ENCODE measurements around the gene IGSF5. TPM values are rescaled to one million over a fixed set of nuclear protein-coding genes. Genes with fewer than 3 reads are reported as not detected.

Gene IGSF5
- total and polyA plus RNA-seq, 2 donors (not counting 1 experiment from before 2014, with no cell fraction given), result not detected

DNA sequence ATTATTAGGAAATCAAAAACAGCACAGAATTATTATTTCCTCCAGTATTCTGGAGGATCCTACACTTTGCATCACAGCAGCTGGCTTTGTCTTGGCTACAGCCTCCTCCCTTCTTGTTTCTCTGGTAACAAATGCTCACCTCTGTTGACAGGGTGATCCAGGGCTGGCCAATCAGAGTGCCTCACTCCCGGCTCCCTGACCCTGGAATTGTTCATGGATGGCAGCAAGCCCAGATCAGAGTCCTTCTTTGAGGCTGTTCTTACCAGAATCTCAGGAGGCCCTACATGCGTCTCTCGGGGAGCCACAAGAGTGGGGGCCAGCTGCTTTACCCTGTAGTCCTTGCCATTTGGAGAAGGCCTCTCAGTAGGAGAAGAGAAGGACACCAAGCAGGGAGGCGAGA lies 48.4 kb upstream of the IGSF5 start:
- intact Hi-C loops (cut with micrococcal nuclease), result no loop called here
- H3K4me1 Mint-ChIP-seq, result no peaks in the 10 kb centered on the region
- POLR2A ChIA-PET, result no interaction called here
- peaks cover 0 to 3% (median 0%) of the 10 kb centered on the region in 4 experiments for H3K27me3 ChIP-seq (replicated peaks in 1 of 4; ENCODE audit: control extremely low read depth in 1 of 4, control insufficient read depth in 3 of 4, insufficient read depth in 4 of 4, low read length in 3 of 4)
- no peak for DNase-seq
- H3K4me1 ChIP-seq (ENCODE audit: control insufficient read depth in 2 of 2, insufficient read depth in 2 of 2, low read length in 2 of 2), result no peaks in the 10 kb centered on the region
- no peak overlapping the region for H3K4me3 Mint-ChIP-seq
- no peak for ATAC-seq (ENCODE audit: low read depth)
- no peak overlapping the region for H2AFZ ChIP-seq (ENCODE audit: insufficient read depth, low read depth, low read length, poor library complexity, severe bottlenecking)
- no peak overlapping the region for H3K4me3 ChIP-seq (ENCODE audit: control extremely low read depth in 1 of 5, extremely low read depth in 1 of 5, insufficient read depth in 1 of 5, low read depth in 2 of 5, low read length in 4 of 5)
- no peaks in the 10 kb centered on the region for H3K9me3 ChIP-seq (ENCODE audit: control extremely low read depth in 1 of 3, control insufficient read depth in 2 of 3, insufficient read depth in 1 of 3, low read length in 2 of 3)
- no peaks in the 10 kb centered on the region for H3K27me3 Mint-ChIP-seq
- CTCF ChIA-PET, result no interaction called here
- 71% methylated on average over 4 of the region's 4 CpGs for WGBS (ENCODE audit: insufficient coverage)
- H3K9ac ChIP-seq (ENCODE audit: low read length), result no peak overlapping the region
- no peak overlapping the region for H3K27ac ChIP-seq (ENCODE audit: low read length in 2 of 2)
- H3K36me3 ChIP-seq (replicated peaks in 1 of 2; ENCODE audit: control extremely low read depth in 1 of 2, control insufficient read depth in 1 of 2, extremely low read depth in 1 of 2, insufficient read depth in 2 of 2, low read length in 1 of 2), result no peaks in the 10 kb centered on the region
- H3K9me3 Mint-ChIP-seq (ENCODE audit: insufficient read depth), result no peaks in the 10 kb centered on the region
- no peak overlapping the region for H3K4me2 ChIP-seq (replicated peaks; ENCODE audit: low read depth, low read length, poor library complexity, severe bottlenecking)
- TF ChIP-seq, protein P1, sequence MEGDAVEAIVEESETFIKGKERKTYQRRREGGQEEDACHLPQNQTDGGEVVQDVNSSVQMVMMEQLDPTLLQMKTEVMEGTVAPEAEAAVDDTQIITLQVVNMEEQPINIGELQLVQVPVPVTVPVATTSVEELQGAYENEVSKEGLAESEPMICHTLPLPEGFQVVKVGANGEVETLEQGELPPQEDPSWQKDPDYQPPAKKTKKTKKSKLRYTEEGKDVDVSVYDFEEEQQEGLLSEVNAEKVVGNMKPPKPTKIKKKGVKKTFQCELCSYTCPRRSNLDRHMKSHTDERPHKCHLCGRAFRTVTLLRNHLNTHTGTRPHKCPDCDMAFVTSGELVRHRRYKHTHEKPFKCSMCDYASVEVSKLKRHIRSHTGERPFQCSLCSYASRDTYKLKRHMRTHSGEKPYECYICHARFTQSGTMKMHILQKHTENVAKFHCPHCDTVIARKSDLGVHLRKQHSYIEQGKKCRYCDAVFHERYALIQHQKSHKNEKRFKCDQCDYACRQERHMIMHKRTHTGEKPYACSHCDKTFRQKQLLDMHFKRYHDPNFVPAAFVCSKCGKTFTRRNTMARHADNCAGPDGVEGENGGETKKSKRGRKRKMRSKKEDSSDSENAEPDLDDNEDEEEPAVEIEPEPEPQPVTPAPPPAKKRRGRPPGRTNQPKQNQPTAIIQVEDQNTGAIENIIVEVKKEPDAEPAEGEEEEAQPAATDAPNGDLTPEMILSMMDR (IDR thresholded peaks at IDR 0.05), result no peak
- no peak for TF ChIP-seq EZH2 (IDR thresholded peaks at IDR 0.05; ENCODE audit: borderline replicate concordance, insufficient read depth, low read depth, low read length, poor library complexity, severe bottlenecking)
- H3K79me2 ChIP-seq (ENCODE audit: control insufficient read depth, insufficient read depth, low read length), result no peaks in the 10 kb centered on the region
- H3K27ac Mint-ChIP-seq, result no peak overlapping the region
- H4K20me1 ChIP-seq (ENCODE audit: control insufficient read depth, insufficient read depth, low read length, poor library complexity, severe bottlenecking), result no peaks in the 10 kb centered on the region

DNA sequence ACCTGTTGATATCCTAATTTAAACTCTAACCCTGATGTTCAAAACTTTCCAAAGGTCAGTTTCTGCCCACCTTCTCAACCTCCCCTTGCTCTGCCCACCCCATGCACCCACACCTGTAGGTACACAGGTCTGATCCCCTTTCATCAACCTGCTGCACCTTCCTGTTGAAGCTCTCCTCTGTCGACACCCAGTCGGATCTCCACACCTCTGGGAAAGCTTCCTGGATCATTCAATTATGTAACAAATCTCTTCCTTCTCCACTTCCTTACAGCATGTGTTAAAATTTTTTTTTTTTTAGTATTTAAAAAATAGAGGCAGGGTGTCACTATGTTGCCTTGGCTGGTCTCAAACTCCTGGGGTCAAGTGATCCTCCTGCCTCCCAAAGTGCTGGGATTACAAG lies 44.7 kb upstream of the IGSF5 start:
- intact Hi-C loops (cut with micrococcal nuclease), result no loop called here
- H3K36me3 ChIP-seq (replicated peaks in 1 of 2; ENCODE audit: control extremely low read depth in 1 of 2, control insufficient read depth in 1 of 2, extremely low read depth in 1 of 2, insufficient read depth in 2 of 2, low read length in 1 of 2), result no peaks in the 10 kb centered on the region
- no peaks in the 10 kb centered on the region for H4K20me1 ChIP-seq (ENCODE audit: control insufficient read depth, insufficient read depth, low read length, poor library complexity, severe bottlenecking)
- no peaks in the 10 kb centered on the region for H3K4me1 ChIP-seq (ENCODE audit: control insufficient read depth in 2 of 2, insufficient read depth in 2 of 2, low read length in 2 of 2)
- Mint-ChIP-seq H3K9me3 (ENCODE audit: insufficient read depth) (no peaks in the 10 kb centered on the region), H3K4me3 (no peak overlapping the region), H3K4me1 (no peaks in the 10 kb centered on the region), H3K27me3 (no peaks in the 10 kb centered on the region), H3K27ac (no peak overlapping the region)
- POLR2A ChIA-PET, result no interaction called here
- DNase-seq, result no peak
- no peaks in the 10 kb centered on the region for H3K79me2 ChIP-seq (ENCODE audit: control insufficient read depth, insufficient read depth, low read length)
- no peak overlapping the region for H3K4me3 ChIP-seq (ENCODE audit: control extremely low read depth in 1 of 5, extremely low read depth in 1 of 5, insufficient read depth in 1 of 5, low read depth in 2 of 5, low read length in 4 of 5)
- CTCF ChIA-PET, result no interaction called here
- H3K27me3 ChIP-seq (replicated peaks in 1 of 4; ENCODE audit: control extremely low read depth in 1 of 4, control insufficient read depth in 3 of 4, insufficient read depth in 4 of 4, low read length in 3 of 4), result peaks cover 0 to 3% (median 0%) of the 10 kb centered on the region in 4 experiments
- no peak overlapping the region for H2AFZ ChIP-seq (ENCODE audit: insufficient read depth, low read depth, low read length, poor library complexity, severe bottlenecking)
- no CpG with 5 or more reads among the region's 2 CpGs for WGBS (ENCODE audit: insufficient coverage)
- no peak for ATAC-seq (ENCODE audit: low read depth)
- H3K9me3 ChIP-seq (ENCODE audit: control extremely low read depth in 1 of 3, control insufficient read depth in 2 of 3, insufficient read depth in 1 of 3, low read length in 2 of 3), result peaks cover 0 to 5% (median 0%) of the 10 kb centered on the region in 3 donors
- no peak overlapping the region for H3K4me2 ChIP-seq (replicated peaks; ENCODE audit: low read depth, low read length, poor library complexity, severe bottlenecking)
- no peak overlapping the region for H3K27ac ChIP-seq (ENCODE audit: low read length in 2 of 2)
- no peak for TF ChIP-seq EZH2 (IDR thresholded peaks at IDR 0.05; ENCODE audit: borderline replicate concordance, insufficient read depth, low read depth, low read length, poor library complexity, severe bottlenecking)
- TF ChIP-seq, protein P1 (IDR thresholded peaks at IDR 0.05), result no peak
- no peak overlapping the region for H3K9ac ChIP-seq (ENCODE audit: low read length)
